ENCODE data around the gene KRT80.

Gene KRT80

GRCh38 chr12:52236386-52237050 is 44.7 kb upstream of the KRT80 start:
- TF ChIP-seq CTCF (IDR thresholded peaks at IDR 0.05; ENCODE audit: control insufficient read depth, extremely low read depth, insufficient read depth): no peak
- no peak overlapping the region for H3K4me3 ChIP-seq (ENCODE audit: low read depth, low read length)
- no peak for DNase-seq (ENCODE audit: low read depth)

- no peak for DNase-seq (ENCODE audit: low read depth)
- no peak overlapping the region for H3K4me3 ChIP-seq (ENCODE audit: low read depth, low read length)
- no peak for TF ChIP-seq CTCF (IDR thresholded peaks at IDR 0.05; ENCODE audit: control insufficient read depth, extremely low read depth, insufficient read depth)
Measured at GRCh38 chr12:52235822-52236361, 44.1 kb upstream of the KRT80 start.

GRCh38 chr12:52235001-52235764 is 43.4 kb upstream of the KRT80 start:
- DNase-seq (ENCODE audit: low read depth): no peak
- TF ChIP-seq CTCF (IDR thresholded peaks at IDR 0.05; ENCODE audit: control insufficient read depth, extremely low read depth, insufficient read depth): no peak
- H3K4me3 ChIP-seq (ENCODE audit: low read depth, low read length): no peak overlapping the region

- no peak overlapping the region for H3K4me3 ChIP-seq (ENCODE audit: low read depth, low read length)
- no peak for DNase-seq (ENCODE audit: low read depth)
- TF ChIP-seq CTCF (IDR thresholded peaks at IDR 0.05; ENCODE audit: control insufficient read depth, extremely low read depth, insufficient read depth): no peak
Measured at GRCh38 chr12:52234223-52234810, 42.5 kb upstream of the KRT80 start.

GRCh38 chr12:52233462-52234207 is 41.8 kb upstream of the KRT80 start:
- DNase-seq (ENCODE audit: low read depth): no peak
- no peak for TF ChIP-seq CTCF (IDR thresholded peaks at IDR 0.05; ENCODE audit: control insufficient read depth, extremely low read depth, insufficient read depth)
- H3K4me3 ChIP-seq (ENCODE audit: low read depth, low read length): no peak overlapping the region

- TF ChIP-seq CTCF (IDR thresholded peaks at IDR 0.05; ENCODE audit: control insufficient read depth, extremely low read depth, insufficient read depth): no peak
- H3K4me3 ChIP-seq (ENCODE audit: low read depth, low read length): no peak within 1 kb of the TSS
- no peak for DNase-seq (ENCODE audit: low read depth)
Measured at GRCh38 chr12:52232674-52233461, 41.1 kb upstream of the KRT80 start, which contains the start of gene KRT7. Gene KRT7 (plus strand): TSS chr12:52233243. CDS start chr12:52233297, 54 bp downstream.

All from LNCaP clone FGC (cell line).